DMS114 treated with DMSO at 0.1 percent for 48 hours (cell line): ENCODE measurements around the gene HSPBAP1.
"Not testable (repeated sequence)": the region's sequence is repeated elsewhere in the genome, so short reads cannot be mapped to it uniquely, and the experiment has no call there.

ENCODE experiments used
- DNase-seq: peaks from one replicate; lab custom pipeline; 2025; ENCODE audit not compliant: unreplicated experiment; lab: John Stamatoyannopoulos, UW

HSPBAP1 gene

DNA sequence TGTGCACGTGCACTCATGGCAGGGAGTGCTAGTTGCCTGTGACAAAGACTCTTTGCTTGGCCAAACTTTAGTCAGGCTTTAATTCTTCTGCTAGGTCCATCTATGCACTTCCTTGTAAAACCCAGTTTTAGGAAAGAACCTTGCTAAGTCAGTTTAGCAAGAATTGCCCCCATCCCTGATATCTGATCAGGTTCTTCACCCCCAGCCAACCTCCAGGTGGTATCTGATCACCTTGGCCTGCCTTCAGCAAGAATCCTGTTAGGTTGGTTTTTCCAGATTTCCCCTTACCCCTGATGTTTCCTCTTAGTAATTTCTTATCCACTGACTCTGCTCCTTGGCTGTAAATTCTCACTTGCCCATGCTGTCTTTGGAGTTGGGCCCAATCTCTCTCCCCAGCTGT is 8.4 kb downstream of the HSPBAP1 start:
- DNase-seq: no peak

DNA sequence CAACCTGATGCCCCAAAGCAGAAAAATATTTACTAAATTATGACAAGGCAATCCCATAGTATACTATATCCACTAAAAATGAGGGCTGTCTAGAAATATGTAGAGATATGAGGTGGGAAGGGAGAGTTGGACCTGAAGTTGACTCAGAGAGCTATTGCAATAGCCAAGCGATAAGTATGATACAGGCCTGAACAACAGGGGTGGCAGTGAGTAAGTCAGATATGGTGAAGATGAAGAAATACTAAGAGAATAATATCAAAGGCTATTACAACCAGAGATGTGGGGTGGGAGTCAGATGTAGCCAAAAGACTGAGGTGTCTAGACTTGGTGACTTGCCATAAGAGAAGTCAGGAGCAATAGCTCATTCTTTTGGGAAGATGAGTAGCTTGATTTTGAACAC is 9.2 kb downstream of the HSPBAP1 start:
- DNase-seq: no peak

DNA sequence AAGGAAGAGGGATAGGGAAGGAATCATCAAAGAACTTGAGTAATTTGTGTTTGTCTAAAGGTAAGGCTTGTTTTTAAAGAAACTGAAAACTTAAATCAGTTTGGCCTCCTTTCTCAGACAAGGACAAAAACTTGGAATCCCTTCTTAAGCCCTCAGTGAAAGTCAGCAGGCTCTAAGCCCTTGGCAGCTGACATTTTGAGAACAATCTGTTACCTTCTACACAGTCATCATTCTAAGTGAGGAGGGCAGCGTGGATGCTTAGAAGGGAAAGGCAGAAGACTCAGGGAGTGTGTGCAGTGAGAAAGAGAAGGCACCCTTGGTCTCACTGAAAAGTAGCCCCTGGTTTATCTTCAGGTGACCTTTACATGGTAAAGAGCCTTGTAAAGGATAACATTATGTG is 10.8 kb downstream of the HSPBAP1 start:
- no peak for DNase-seq

DNA sequence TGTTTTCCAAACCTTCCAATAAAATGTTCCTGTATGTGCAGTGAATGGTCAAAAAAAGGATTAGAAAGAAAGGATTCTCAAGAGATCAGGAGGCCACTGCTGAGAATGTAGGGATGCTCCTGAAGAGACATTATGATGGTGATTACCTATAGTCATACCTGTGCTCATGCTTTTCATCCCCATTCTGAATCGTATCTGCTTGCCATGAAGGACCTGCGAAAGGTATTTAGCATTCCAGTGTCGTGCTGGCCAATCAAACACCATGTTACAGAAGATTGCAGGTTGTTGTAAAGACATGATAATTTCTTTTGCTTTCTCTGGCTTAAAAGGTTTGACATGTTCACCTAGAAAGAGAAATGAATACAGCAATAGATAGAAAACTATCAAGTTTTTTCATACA is 16.1 kb downstream of the HSPBAP1 start:
- DNase-seq: no peak

DNA sequence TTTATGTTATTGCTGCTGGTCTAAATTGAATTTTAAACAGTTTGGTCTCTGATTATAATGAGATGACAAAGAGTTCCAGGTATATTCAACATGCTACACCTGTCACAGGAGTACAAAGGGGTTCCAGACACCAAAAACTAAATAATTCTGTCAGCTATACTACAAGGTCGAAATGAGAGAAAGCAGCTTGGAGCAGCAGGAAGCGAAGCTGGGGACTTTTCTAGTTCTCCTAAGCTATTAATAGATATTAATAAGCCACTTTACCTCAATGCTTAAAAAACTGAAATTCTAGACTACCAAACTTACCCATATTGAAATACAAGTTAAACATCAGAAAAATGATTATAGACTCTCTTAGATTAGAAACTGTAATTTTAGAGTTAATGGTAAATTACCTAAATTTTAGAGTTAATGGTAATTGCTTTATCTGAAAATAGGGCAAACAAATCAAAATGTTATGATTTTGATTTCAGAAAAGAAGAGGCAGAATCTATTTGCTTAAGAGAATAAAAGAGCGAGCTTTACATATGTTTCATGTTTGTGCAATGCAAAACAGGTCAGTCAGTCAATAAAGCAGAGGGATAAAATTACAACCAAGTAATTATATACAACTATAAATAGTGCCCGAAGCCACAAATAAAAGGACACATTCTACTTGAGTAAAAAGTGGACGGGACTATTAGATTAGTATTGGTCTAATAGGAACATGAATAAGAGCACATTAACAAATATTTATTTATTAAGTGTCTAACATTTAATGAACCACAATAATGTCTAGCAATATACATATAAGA is 16.8 kb downstream of the HSPBAP1 start:
- no peak for DNase-seq

DNA sequence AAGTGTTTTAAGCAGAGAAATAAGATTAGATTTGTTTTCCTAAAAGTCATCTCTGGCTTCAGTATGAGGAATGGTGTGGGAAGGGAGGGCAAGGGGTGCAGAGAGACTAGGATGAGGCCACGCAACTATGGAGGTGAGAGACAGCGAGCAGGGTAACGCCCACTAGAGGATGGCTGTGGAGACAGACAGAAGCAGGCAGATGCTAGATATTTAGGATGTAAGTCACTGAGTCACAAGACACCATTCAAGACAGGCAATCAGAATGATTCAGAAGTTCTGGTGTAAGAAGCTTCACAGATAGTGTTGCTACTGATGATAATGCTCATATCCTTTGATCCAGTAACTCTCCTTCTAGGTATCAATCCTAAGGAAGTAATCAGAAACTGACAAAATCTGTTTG is 19.1 kb downstream of the HSPBAP1 start:
- no peak for DNase-seq

DNA sequence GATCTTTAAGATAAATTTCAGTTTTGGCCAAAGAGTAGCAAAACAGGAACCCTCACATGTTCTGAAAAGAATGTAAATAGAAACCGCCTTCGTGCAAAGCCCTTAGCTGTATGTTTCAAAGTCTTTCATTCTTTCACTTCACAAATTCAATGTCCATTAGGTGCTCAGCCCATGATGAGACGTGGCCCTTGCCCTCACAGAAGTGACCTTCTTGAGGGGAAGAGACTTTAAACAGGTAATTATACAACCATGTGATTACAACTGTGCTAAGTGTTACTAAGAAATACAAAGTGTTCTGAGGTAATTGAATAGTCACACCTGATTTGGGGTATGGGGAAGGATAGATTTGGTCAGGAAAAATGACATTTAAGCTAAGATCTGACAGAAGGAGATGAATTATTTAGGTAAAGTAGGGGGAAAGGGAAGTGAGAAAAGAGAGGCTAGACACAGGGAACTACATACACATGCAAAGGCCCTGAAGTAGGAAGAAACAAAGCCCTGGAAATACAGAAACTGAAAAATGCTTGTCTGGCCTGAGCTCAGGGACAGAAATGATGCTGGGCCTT is 19.6 kb downstream of the HSPBAP1 start:
- no peak for DNase-seq

DNA sequence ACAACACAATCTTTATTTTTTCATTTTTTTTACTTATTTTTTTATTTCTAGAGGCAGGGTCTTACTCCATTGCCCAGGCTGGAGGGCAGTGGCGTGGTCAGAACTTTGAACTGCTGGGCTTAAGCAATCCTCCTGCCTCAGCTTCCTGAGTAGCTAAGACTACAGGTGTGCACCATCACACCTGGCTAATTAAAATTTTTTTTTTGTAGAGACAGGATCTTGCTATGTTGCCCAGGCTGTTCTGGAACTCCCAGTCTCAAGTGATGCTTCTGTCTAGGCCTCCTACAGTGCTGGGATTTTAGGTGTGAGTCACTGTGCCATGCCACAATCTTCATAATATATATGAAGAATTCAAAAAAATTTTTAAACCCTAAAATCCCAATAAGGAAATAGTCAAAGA is 20.8 kb downstream of the HSPBAP1 start:
- DNase-seq: no peak

DNA sequence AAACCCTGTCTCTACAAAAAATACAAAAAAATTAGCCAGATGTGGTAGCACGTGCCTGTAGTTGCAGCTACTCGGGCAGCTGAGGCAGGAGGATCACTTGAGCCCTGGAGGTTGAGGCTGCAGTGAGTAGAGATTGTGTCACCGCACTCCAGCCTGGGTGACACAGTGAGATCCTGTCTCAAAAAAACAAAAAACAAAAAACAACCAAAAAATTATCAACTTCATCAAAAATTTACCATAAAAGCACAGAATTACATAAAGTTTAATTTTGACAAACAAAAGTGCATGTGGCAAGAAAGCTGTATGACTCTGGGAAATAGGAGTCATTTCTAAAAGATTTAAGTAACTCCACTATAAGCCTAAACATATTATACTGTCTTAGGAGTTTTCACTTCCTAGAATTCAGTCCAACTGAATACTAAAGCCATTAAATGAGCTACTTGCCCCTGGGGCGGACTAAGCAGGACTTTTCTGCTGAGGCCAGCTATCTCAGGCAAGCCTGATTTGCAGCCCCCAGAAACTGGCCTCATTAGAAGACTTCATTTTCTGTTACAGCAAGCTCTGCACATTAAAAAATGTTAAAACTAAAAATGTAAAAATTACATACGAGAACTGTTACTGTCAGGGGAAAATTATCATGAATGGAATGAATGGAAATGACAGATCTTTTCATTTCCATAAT is 23.0 kb downstream of the HSPBAP1 start:
- DNase-seq: no peak

DNA sequence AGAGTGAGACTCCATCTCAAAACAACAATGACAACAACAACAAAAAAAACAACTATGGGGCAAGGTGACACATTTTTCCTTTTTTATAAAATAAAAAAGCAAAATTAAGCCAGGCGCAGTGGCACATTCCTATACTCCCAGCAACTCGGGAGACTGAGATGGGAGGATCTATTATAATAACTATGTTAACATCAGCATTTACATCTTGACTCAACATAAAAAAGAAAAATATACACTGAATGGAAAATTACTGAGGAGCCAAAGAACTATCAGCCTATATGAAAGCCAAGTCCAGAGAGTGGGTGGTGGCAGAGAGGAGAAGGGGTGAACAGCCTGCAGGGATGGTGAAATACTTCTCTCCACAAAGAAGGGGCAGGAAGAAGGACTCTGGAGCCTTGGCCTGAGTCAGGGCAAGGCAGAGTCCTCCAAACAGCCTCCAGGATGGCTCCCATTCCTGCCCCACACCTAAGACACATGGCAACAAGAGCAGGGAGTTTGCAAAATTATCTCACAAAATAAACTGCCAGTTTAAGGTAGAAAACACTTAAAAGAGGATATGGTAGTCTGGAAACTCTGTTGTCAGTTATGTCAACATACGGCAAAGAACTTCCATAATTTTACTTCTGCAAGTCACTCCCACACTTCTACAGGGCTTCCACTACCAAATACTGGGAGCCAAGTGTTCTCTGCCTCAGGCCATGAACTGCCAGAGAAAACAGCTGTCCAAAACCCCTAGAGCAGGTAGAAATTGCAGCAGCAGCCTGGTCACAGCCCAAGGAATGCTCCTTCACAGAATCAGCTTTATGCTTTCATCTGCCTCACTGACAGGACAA is 25.9 kb downstream of the HSPBAP1 start:
- no peak for DNase-seq

DNA sequence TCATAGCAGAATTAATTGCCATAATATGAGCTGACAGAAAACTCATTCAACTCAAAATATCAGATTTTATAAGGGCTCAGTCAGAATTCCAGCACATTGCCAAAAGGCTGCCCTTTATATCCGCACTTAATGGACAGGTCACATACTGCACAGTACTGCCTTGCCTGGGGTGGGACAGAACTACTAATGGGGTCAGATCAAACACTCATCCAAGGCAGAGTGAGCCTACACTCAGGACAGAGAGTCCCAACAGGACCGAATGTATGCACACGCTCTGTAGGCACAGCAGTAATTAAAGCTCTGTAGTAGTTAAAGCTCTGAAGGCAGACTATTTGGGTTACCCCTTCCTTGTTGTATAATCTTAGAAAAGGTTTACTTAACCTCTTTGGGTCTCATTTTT is 27.2 kb downstream of the HSPBAP1 start:
- DNase-seq: no peak

DNA sequence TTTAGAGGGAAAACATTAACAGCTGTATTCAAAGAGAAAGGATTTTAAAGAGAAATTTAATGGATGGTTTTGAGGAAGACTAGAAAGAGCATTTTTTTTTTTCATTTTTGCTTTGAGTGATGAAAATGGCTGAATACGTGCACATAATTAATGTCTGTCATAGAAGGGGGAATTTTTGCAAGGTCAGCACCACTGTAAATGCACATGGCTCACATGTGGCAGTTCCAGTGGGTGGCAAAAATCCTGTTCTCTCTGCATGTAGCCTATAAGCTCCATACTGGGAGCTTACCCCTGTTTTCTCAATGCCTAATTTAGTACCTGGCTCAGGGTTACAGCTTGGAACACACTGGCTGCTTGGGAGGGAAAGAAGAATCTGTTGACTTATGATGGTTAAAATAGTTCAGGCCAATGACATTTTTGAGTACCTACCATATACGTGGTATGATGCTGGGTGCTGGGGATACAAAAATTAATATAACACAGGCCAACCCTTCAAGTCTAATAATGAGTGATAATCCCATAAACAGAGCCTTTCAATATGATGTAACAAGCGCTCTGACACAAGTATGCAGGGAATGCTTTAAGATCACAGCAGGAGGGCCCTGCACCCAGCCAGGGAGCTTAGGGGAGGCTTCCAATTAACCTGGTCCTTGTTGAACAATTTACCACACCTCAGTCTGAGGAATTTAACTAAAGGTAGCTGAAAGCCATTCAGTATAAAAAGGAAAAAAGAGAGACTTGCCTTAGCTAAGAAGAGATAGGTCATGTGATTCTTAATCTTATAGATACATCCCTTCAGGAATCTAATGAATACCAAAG is 33.0 kb downstream of the HSPBAP1 start:
- DNase-seq: no peak

DNA sequence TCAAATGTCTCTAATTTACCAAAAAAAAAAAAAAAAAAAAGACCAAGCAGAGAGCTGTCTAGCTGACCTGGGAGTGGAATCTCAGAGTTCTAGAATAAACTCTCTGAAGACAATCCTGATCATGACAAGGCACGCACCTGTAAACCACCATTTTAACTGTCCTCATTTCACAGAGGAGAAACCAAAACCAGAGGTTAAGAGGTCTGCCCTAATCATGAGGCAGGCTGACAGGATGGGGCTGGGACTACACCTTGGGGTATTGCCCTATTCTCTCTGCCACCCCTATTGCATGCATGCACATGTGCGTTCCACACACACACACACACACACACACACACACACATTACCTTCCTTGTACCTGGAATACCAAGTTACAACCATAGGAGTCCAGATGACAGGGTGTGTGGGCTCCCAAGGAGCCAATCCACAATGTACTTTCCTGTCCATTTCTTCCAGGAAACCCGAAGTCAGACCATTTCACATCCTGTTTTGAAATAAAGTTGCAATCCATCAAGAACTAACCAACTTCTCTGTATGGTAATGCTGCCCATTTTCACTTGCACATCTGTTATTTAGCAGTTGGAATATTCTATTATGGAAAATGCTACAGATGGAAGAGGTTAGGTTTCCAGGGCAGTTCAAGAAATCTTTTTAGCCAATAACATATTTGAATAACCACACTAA is 34.6 kb downstream of the HSPBAP1 start:
- DNase-seq: no peak

DNA sequence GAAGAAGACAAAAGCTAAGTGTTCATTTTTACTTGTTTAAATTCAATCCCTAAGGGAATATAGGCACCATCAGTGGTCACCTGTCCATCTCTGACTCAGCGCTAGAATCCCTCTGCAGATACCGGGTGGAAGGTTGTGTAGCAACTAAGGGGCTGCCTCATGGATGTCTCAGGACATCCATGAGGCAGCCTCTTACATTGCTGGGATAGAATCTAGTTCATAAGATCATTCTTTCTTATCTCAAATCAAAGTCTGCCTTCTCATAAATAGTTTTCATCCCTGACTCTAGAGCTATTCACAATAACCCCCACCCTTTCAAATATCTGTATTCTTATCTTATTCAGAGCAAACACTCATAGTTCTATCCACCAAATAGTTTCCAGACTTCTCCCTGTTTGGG is 38.1 kb downstream of the HSPBAP1 start:
- DNase-seq: no peak

DNA sequence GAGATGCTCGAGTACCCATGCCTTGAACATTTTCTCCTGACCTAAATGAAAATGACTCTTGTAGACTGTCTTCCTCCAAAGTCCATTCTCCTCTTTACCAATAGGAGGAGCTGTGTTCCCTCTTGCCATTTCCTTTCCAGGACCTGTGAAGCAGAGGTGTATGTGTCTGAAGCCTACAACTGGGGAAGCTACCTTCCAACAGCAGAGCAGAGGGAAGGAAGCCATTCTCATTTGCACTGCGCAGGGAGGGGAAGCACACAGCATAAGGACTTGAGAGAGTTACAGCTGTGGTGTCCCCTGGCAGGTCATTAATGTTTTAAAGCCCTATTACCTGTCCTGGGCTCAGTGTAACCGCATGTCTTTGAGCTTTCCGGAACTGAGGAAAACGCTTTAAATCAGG is 38.7 kb downstream of the HSPBAP1 start:
- DNase-seq: no peak

DNA sequence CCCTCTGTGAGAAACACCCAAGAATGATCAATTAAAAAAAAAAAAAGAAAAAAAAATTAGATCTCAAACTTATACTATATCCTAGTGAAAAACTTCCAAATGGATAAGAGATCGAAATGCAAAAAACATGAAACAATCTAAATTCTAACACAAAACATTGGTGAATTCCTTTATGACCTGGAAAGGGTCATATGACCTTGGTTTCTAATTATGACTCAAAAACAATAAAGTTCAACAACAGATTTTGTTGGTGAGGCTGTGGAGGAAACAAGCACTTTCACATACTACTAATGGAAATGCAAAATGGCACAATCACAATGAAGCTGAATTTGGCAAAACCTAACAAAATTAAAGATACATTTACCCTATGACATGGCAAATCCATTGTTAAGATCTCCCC is 45.3 kb downstream of the HSPBAP1 start:
- DNase-seq: no peak

DNA sequence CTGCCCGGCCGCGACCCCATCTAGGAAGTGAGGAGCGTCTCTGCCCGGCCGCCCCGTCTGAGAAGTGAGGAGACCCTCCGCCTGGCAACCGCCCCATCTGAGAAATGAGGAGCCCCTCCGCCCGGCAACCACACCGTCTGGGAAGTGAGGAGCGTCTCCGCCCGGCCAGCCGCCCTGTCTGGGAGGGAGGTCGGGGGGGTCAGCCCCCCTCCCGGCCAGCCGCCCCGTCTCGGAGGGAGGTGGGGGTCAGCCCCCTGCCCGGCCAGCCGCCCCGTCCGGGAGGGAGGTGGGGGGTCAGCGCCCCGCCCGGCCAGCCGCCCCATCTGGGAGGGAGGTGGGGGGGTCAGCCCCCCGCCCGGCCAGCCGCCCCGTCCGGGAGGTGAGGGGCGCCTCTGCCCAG is 46.3 kb downstream of the HSPBAP1 start:
- not testable (repeated sequence) for DNase-seq

DNA sequence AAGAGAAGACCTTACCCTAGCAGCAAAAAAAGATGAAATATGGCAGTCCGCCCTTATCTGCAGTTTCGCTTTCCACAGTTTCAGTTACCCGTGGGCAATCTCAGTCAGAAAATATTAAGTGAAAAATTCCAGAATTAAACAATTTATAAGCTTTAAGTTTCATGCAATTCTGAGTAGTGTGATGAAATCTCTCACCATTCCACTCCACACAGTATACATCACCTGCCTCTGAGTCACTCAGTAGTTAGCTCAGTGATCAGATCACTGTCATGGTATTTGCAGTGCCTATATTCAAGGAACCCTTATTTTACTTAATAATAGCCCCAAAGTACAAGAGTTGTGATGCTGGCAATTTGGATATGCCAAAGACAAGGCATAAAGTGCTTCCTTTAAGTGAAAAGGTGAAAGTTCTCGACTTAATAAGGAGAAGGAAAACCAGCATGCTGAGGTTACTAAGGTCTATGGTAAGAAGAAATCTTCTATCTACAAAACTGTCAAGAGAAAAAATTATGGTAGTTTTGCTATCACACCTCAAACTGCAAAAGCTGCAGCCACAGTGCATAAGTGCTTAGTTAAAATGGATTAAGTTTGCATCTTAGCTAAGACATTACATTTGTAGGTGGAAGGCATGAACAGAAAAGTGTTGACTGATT is 48.1 kb downstream of the HSPBAP1 start:
- DNase-seq: no peak

DNA sequence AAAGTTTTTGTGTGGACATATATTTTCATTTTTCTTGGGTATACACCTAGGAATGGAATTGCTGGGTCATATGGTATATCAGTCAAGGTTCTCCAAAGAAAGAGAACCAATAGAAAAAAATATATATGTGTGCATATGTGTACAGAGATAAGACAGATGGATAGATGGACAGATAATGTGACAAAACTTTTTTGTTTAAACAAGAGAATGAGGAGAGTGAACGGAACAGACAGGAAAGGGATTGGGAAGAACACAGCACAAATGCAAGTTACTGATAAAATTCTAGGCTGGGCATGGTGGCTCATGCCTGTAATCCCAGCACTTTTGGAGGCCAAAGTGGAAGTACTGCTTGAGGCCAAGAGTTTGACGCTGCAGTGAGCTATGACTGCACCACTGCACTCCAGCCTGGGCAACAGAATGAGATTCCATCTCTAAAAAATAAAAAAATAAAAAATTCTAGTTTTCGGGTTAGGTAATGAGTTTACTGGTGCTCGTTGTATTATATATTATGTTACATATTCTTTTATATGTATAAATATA is 50.0 kb downstream of the HSPBAP1 start:
- DNase-seq: no peak
